GM19193 (cell line): ENCODE results near the gene ADCYAP1R1.

ENCODE experiments used
- POLR2A ChIP-seq: IDR thresholded peaks from 4 replicates; pipeline ENCODE4 v1.6.1; 2011; ENCODE audit not compliant: insufficient read depth, insufficient read length; ENCODE audit errors: extremely low read depth

Gene ADCYAP1R1

GRCh38 chr7:31051598-31052486 is at the start of gene ADCYAP1R1:
Gene ADCYAP1R1, plus strand, starts transcription at chr7:31052308. Its CDS starts 10,957 bp downstream, at chr7:31063265.
- TF ChIP-seq POLR2A = no peak

- TF ChIP-seq POLR2A = no peak
Observed at GRCh38 chr7:31003097-31003496, 49.0 kb upstream of the ADCYAP1R1 start.

GRCh38 chr7:31003721-31004120 is 48.4 kb upstream of the ADCYAP1R1 start:
- no peak for TF ChIP-seq POLR2A

GRCh38 chr7:31004393-31004792 is 47.7 kb upstream of the ADCYAP1R1 start:
- no peak for TF ChIP-seq POLR2A

GRCh38 chr7:31006857-31007256 is 45.3 kb upstream of the ADCYAP1R1 start:
- no peak for TF ChIP-seq POLR2A

- TF ChIP-seq POLR2A = no peak
Observed at GRCh38 chr7:31007634-31008033, 44.5 kb upstream of the ADCYAP1R1 start.

GRCh38 chr7:31014826-31015225 is 37.3 kb upstream of the ADCYAP1R1 start:
- TF ChIP-seq POLR2A = no peak

- no peak for TF ChIP-seq POLR2A
Observed at GRCh38 chr7:31017032-31017675, 35.0 kb upstream of the ADCYAP1R1 start.

- TF ChIP-seq POLR2A = no peak
Observed at GRCh38 chr7:31017721-31018120, 34.4 kb upstream of the ADCYAP1R1 start.

GRCh38 chr7:31019509-31019908 is 32.6 kb upstream of the ADCYAP1R1 start:
- no peak for TF ChIP-seq POLR2A

- no peak for TF ChIP-seq POLR2A
Observed at GRCh38 chr7:31020161-31020560, 31.9 kb upstream of the ADCYAP1R1 start.

GRCh38 chr7:31020652-31021051 is 31.5 kb upstream of the ADCYAP1R1 start:
- no peak for TF ChIP-seq POLR2A

- TF ChIP-seq POLR2A = no peak
Observed at GRCh38 chr7:31022117-31022516, 30.0 kb upstream of the ADCYAP1R1 start.

GRCh38 chr7:31022726-31023125 is 29.4 kb upstream of the ADCYAP1R1 start:
- no peak for TF ChIP-seq POLR2A

- no peak for TF ChIP-seq POLR2A
Observed at GRCh38 chr7:31023877-31024276, 28.2 kb upstream of the ADCYAP1R1 start.
